ENCODE results near the gene ASAP3. TPM values are rescaled to one million over a fixed set of nuclear protein-coding genes. Genes with fewer than 3 reads are reported as not detected.

The ASAP3 gene
- total and polyA plus RNA-seq, 2 of the 4 experiments (the other 2 are of a cell fraction) = 18.6 to 18.8 TPM

GRCh38 chr1:23422241-23422877, 61.6 kb downstream of the ASAP3 start:
- Histone ChIP-seq H3K9me1 (ENCODE audit: insufficient read depth, low read length) (peaks cover 22% of the 10 kb centered on the region), H3K14ac (replicated peaks; ENCODE audit: low read depth, low read length) (peak overlapping the region; percentile 95), H4K91ac (ENCODE audit: insufficient read depth, low read depth, low read length) (peak overlapping the region; percentile 83), H3K18ac (ENCODE audit: low read depth, low read length) (peak overlapping the region; percentile 77), H2AFZ (replicated peaks; ENCODE audit: low read length, poor library complexity) (peak overlapping the region; percentile 93), H3K27ac (ENCODE audit: insufficient read depth, low read length) (peak overlapping the region; percentile 76), H2BK5ac (ENCODE audit: low read depth, low read length, poor library complexity, severe bottlenecking) (peak overlapping the region; percentile 93), H4K5ac (ENCODE audit: low read depth, low read length) (peak overlapping the region; percentile 79), H3K4me3 (ENCODE audit: insufficient read depth, low read depth, low read length) (no peak overlapping the region), H2BK20ac (ENCODE audit: low read depth, low read length) (peak overlapping the region; percentile 65), H3K27me3 (ENCODE audit: control insufficient read depth, insufficient read depth, low read length) (no peaks in the 10 kb centered on the region), H2BK120ac (ENCODE audit: low read depth, low read length) (peak overlapping the region; percentile 82), H3K4me1 (ENCODE audit: control insufficient read depth, insufficient read depth, low read length) (peaks cover 16% of the 10 kb centered on the region), H3K56ac (ENCODE audit: extremely low read depth, insufficient read depth, low read length) (peak overlapping the region; percentile 69), H4K8ac (ENCODE audit: low read depth in 2 of 2, low read length in 2 of 2) (peak overlapping the region; percentile 67 to 98), H3K9ac (ENCODE audit: low read depth, low read length) (peak overlapping the region; percentile 67), H3K36me3 (ENCODE audit: control insufficient read depth, insufficient read depth, low read length) (peaks cover 2% of the 10 kb centered on the region; the same call in 1 of the 2 replicates), H3K9me3 (ENCODE audit: control insufficient read depth, insufficient read depth, low read length) (no peaks in the 10 kb centered on the region), H3K4ac (ENCODE audit: low read depth, low read length) (peak overlapping the region; percentile 92), H3K23ac (ENCODE audit: low read depth, low read length) (peak overlapping the region; percentile 81), H3K4me2 (ENCODE audit: low read depth, low read length) (peak overlapping the region; percentile 81), H2AK9ac (replicated peaks; ENCODE audit: low read depth, low read length, poor library complexity) (peak overlapping the region; percentile 92), H3K79me1 (ENCODE audit: low read depth in 1 of 2, low read length in 2 of 2) (peaks cover 0 to 11% of the 10 kb centered on the region in 2 experiments; a peak in 2 of 4 replicates), H2AK5ac (ENCODE audit: low read depth, low read length) (peak overlapping the region; percentile 92), H4K20me1 (ENCODE audit: insufficient read depth, low read length) (no peaks in the 10 kb centered on the region; the same call in 1 of the 2 replicates), H2BK15ac (ENCODE audit: low read depth, low read length) (peak overlapping the region; percentile 90; the same call in 2 of the 3 replicates)
- ChIA-PET POLR2A (ENCODE audit: unreplicated experiment) (interaction anchor here (0.9 kb wide), 1 partner anchor 54 kb away, joined by 3 read pairs; no protein-coding TSS in a partner anchor), CTCF (interaction anchor here (0.6 to 2.0 kb wide), 7 partner anchors 10 to 1349 kb away, joined by 3 to 10 read pairs (median 5); partner anchors contain the start of gene ASAP3)
- WGBS, 2 experiments (ENCODE audit: extremely low coverage in 2 of 2, insufficient read length in 1 of 2) = 9% methylated on average over 13 of the region's 15 CpGs; no CpG with 5 or more reads in 1 of the 2 experiments
- TF ChIP-seq RFX5 (IDR thresholded peaks at IDR 0.05; ENCODE audit: low read depth, low read length) (no peak), ELK1 (IDR thresholded peaks at IDR 0.05; ENCODE audit: borderline replicate concordance, low read depth, low read length) (no peak), MAFK (IDR thresholded peaks at IDR 0.05; ENCODE audit: low read depth, low read length) (no peak), POLR2A (IDR thresholded peaks at IDR 0.05; ENCODE audit: low read depth, low read length) (no peak), CEBPB (IDR thresholded peaks at IDR 0.05; ENCODE audit: low read depth, low read length) (no peak)
- intact Hi-C loops (cut with micrococcal nuclease) (loop anchor here (5.0 kb wide), 1 partner anchor 115 kb away; no protein-coding TSS in a partner anchor), dilution Hi-C loops (cut with HindIII; ENCODE audit: low sequenced_read_pairs, unreplicated experiment) (loop anchor here (10.0 kb wide), 1 partner anchor 88 kb away; no protein-coding TSS in a partner anchor), in situ Hi-C loops (cut with MboI; ENCODE audit: low sequenced_read_pairs) (no loop called here)
- BruUV-seq (replicated peaks) = no TSS peak
- DNase-seq (peak; percentile 82), ATAC-seq (ENCODE audit: low read depth) (peak; percentile 86)
